ENCODE results near the gene SCN8A. TPM values are rescaled to one million over a fixed set of nuclear protein-coding genes. Genes with fewer than 3 reads are reported as not detected.
A peak's percentile ranks its signal among the peaks of the same experiment; 100 is the strongest.
"Not testable (repeated sequence)": the region's sequence is repeated elsewhere in the genome, so short reads cannot be mapped to it uniquely, and the experiment has no call there.

The SCN8A gene
- total RNA-seq, 2 donors from 2014 or later = 0.79 TPM

DNA sequence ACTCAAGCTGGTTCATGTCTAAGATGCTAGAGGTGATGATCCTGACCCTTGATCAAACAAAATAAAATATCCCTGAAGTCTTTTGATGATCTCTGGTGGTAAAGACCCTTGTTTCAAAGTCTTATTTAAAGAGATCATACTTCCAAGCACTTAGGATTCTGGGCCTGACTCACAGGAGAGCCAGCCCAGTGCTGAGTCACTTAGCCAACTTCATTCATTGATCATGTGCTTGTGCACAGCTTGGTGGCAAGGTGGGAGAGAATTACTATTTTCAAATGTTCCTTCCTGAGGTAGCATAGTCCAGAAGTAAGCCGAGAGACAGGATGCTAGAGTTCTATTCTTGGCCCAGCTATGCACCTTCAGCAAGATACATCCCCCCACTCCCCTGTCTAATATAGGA is 40.6 kb downstream of the SCN8A start:
- no peak for DNase-seq
- H3K9me3 Mint-ChIP-seq = no peaks in the 10 kb centered on the region
- ATAC-seq (replicated peaks in 1 of 2) = no peak
- no peak overlapping the region for H3K27ac Mint-ChIP-seq
- H3K27me3 Mint-ChIP-seq (ENCODE audit: low read depth) = peaks cover 9% of the 10 kb centered on the region
- no peaks in the 10 kb centered on the region for H3K36me3 Mint-ChIP-seq (ENCODE audit: insufficient read depth in 2 of 2)
- H3K4me3 Mint-ChIP-seq = no peak overlapping the region
- H3K4me1 Mint-ChIP-seq (ENCODE audit: low read depth) = no peaks in the 10 kb centered on the region

DNA sequence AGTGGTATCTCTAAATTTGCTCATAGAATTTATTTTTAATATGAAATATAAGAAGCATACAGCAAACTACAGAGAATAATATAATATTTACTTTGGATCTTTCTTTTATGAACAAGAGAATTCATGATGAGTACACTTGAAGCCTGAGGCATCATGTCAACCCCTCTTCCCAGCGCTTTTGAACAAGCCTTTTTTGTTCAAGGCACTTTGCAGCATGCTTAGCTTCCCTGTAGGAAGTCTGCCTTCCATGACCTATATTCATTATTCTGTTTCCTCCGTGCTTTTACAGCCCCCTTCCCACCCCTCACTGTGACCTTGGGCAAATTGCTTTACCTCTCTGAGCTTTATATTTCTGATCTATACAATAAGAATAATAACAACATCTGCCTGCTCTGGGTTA is 41.6 kb downstream of the SCN8A start:
- Mint-ChIP-seq H3K36me3 (ENCODE audit: insufficient read depth in 2 of 2) (peaks cover 2 to 4% of the 10 kb centered on the region in 2 donors), H3K27ac (no peak overlapping the region), H3K27me3 (ENCODE audit: low read depth) (peaks cover 9% of the 10 kb centered on the region), H3K4me1 (ENCODE audit: low read depth) (no peaks in the 10 kb centered on the region), H3K9me3 (peaks cover 0 to 3% of the 10 kb centered on the region in 2 donors), H3K4me3 (no peak overlapping the region)
- DNase-seq (no peak), ATAC-seq (replicated peaks in 1 of 2) (no peak)

- H3K4me3 Mint-ChIP-seq = no peak overlapping the region
- H3K9me3 Mint-ChIP-seq = peaks cover 1 to 5% of the 10 kb centered on the region in 2 donors
- H3K27me3 Mint-ChIP-seq (ENCODE audit: low read depth) = no peaks in the 10 kb centered on the region
- no peak for DNase-seq
- ATAC-seq (replicated peaks in 1 of 2) = no peak
- H3K36me3 Mint-ChIP-seq (ENCODE audit: insufficient read depth in 2 of 2) = peaks cover 2 to 7% of the 10 kb centered on the region in 2 donors
- no peaks in the 10 kb centered on the region for H3K4me1 Mint-ChIP-seq (ENCODE audit: low read depth)
- no peak overlapping the region for H3K27ac Mint-ChIP-seq
Observed at GRCh38 chr12:51635346-51635745, 44.3 kb downstream of the SCN8A start.

DNA sequence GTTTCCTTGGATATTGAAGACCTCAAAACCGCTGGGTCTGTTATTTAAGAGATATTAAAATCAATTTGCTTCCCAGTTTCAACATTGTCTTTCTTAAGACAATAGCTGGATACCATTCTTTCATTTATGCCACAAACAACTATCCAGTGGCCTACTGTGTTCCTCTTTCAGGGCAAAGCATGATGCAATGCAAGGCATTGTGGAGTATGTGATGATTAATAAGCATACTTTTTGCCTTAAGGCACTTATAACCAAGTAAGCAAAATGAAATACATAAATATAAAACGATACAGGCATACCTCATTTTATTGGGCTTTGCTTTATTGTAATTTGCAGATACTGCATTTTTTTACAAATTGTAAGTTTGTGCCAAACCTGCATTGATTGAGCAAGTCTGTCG is 45.5 kb downstream of the SCN8A start:
- Mint-ChIP-seq H3K9me3 (peaks cover 1 to 5% of the 10 kb centered on the region in 2 donors), H3K4me3 (no peak overlapping the region), H3K4me1 (ENCODE audit: low read depth) (no peaks in the 10 kb centered on the region), H3K36me3 (ENCODE audit: insufficient read depth in 2 of 2) (peaks cover 2 to 7% of the 10 kb centered on the region in 2 donors), H3K27me3 (ENCODE audit: low read depth) (no peaks in the 10 kb centered on the region), H3K27ac (no peak overlapping the region)
- DNase-seq (no peak), ATAC-seq (replicated peaks in 1 of 2) (no peak)

DNA sequence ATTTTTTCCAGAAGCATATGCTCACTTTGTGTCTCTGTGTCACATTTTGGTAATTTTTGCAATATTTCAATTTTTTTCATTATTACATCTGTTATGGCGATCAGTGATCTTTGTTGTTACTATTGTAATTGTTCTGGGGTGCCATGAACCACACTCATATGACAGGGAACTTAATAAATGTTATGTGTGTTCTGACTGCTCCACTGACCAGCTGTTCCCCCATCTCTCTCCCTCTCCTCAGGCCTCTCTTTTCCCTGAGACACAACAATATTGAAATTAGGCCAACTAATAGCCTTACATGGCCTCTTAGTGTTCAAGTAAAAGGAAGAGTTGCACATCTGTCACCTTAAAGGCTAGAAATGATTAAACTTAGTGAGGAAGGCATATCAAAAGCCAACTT is 46.0 kb downstream of the SCN8A start:
- DNase-seq = no peak
- no peak overlapping the region for H3K4me3 Mint-ChIP-seq
- H3K4me1 Mint-ChIP-seq (ENCODE audit: low read depth) = no peaks in the 10 kb centered on the region
- H3K36me3 Mint-ChIP-seq (ENCODE audit: insufficient read depth in 2 of 2) = peaks cover 2 to 7% of the 10 kb centered on the region in 2 donors
- H3K27ac Mint-ChIP-seq = no peak overlapping the region
- no peak for ATAC-seq (replicated peaks in 1 of 2)
- H3K27me3 Mint-ChIP-seq (ENCODE audit: low read depth) = no peaks in the 10 kb centered on the region
- peaks cover 1 to 5% of the 10 kb centered on the region in 2 donors for H3K9me3 Mint-ChIP-seq

GRCh38 chr12:51639361-51639760 is 48.3 kb downstream of the SCN8A start:
- no peaks in the 10 kb centered on the region for H3K27me3 Mint-ChIP-seq (ENCODE audit: low read depth)
- H3K9me3 Mint-ChIP-seq = peaks cover 1 to 5% of the 10 kb centered on the region in 2 donors
- ATAC-seq (replicated peaks in 1 of 2) (no peak), DNase-seq (peak in 1 of 2 donors; percentile 4)
- no peak overlapping the region for H3K27ac Mint-ChIP-seq
- H3K4me1 Mint-ChIP-seq (ENCODE audit: low read depth) = no peaks in the 10 kb centered on the region
- no peak overlapping the region for H3K4me3 Mint-ChIP-seq
- peaks cover 2 to 7% of the 10 kb centered on the region in 2 donors for H3K36me3 Mint-ChIP-seq (ENCODE audit: insufficient read depth in 2 of 2)

DNA sequence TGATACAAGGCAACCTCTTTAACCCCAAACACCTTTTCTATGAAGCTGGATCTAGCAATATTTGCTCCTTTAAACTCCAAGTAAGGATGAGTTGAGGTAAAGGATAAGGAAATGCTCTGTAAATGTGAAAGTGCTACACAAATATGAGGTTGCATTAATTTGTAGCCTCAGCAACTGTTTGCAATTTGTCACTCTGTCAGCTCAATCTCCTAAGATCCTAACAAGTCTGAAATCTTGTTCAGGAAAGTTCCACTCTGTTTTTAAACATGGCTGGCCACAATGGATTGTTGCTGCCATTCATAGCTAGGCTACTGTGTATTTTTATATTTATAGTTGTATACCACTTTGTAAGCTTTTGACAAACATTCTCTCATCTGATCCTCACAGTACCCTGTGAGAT is 51.3 kb downstream of the SCN8A start:
- H3K36me3 Mint-ChIP-seq (ENCODE audit: insufficient read depth in 2 of 2) = peaks cover 2 to 5% of the 10 kb centered on the region in 2 donors

DNA sequence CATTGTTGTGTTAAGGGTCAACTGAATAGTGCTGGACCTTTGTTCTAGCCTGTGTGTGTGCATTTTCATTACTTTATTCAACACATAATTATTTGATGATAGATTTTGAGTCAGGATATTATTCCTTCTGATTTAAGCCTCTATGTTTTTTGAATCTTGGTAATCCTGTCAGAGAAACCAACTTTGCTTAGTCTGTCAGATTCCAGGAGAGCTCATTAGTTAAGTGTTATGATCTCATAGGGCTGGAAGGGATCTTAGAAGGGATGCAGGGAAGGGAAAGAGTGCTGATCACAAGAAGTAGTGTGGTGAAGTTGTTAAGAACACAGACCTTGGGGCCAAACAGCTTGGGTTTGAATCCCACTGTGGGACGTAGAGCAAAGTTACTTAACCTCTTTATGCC is 52.9 kb downstream of the SCN8A start:
- Mint-ChIP-seq H3K27ac (no peak overlapping the region), H3K4me1 (ENCODE audit: low read depth) (no peaks in the 10 kb centered on the region), H3K9me3 (peaks cover 0 to 1% of the 10 kb centered on the region in 2 donors), H3K36me3 (ENCODE audit: insufficient read depth in 2 of 2) (peaks cover 0 to 1% of the 10 kb centered on the region in 2 donors), H3K27me3 (ENCODE audit: low read depth) (peaks cover 10% of the 10 kb centered on the region), H3K4me3 (no peak overlapping the region)
- ATAC-seq (replicated peaks in 1 of 2) (no peak), DNase-seq (no peak)

More for the DNA sequence above, 51.3 kb downstream of the SCN8A start:
- Mint-ChIP-seq H3K27ac (no peak overlapping the region), H3K4me3 (no peak overlapping the region), H3K9me3 (peaks cover 1 to 5% of the 10 kb centered on the region in 2 donors), H3K4me1 (ENCODE audit: low read depth) (no peaks in the 10 kb centered on the region), H3K27me3 (ENCODE audit: low read depth) (peaks cover 8% of the 10 kb centered on the region)
- ATAC-seq (replicated peaks in 1 of 2) = no peak
- DNase-seq = no peak

- H3K36me3 Mint-ChIP-seq (ENCODE audit: insufficient read depth in 2 of 2); H3K4me1 Mint-ChIP-seq (ENCODE audit: low read depth); ATAC-seq (replicated peaks in 1 of 2); H3K4me3 Mint-ChIP-seq; DNase-seq; H3K27me3 Mint-ChIP-seq (ENCODE audit: low read depth); H3K27ac Mint-ChIP-seq; H3K9me3 Mint-ChIP-seq: not testable (repeated sequence)
Observed at GRCh38 chr12:51644691-51645090, 53.7 kb downstream of the SCN8A start.

DNA sequence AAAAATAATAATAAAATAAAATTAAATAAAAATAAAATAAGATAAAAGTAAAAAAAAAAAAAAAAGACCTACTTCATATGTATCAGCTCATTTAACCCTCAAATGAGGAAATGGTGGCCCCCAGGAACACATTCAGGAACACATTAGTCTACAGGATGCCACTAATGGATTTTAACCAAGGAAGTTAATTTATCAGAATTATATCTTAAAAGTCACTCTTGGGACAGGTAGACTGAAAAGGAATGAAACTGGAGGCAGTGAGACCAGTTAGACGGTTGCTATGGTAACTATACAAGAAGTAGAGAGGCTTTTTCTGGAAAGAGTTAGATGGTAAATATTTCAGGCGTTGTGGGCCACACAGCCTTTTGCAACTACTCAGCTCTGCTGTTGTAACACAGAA is 54.9 kb downstream of the SCN8A start:
- peaks cover 0 to 1% of the 10 kb centered on the region in 2 donors for H3K36me3 Mint-ChIP-seq (ENCODE audit: insufficient read depth in 2 of 2)
- no peaks in the 10 kb centered on the region for H3K4me1 Mint-ChIP-seq (ENCODE audit: low read depth)
- no peak for ATAC-seq (replicated peaks in 1 of 2)

DNA sequence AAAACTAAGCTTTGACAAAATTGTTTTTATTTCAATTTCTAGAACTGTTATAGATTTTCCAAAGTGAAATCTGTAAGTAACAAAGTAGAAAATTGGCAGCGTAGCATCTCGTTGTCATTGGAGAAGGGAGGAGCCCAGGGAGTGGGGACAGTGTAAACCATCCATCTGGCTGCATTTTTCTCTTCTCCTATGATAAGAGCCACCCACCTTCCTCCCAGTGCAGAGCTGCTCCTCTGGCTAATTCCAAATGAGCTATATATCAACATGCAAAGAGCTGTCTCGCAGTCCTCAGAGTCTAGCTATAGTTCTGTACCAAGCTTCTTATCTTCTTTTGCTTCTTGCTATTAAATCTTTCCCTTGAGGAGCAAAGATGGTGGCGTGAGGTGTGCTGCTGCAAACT is 56.6 kb downstream of the SCN8A start:
- no peak for DNase-seq
- no peak for ATAC-seq (replicated peaks in 1 of 2)
- Mint-ChIP-seq H3K9me3 (peaks cover 0 to 1% of the 10 kb centered on the region in 2 donors), H3K36me3 (ENCODE audit: insufficient read depth in 2 of 2) (peaks cover 0 to 1% of the 10 kb centered on the region in 2 donors), H3K27ac (no peak overlapping the region), H3K4me1 (ENCODE audit: low read depth) (no peaks in the 10 kb centered on the region), H3K27me3 (ENCODE audit: low read depth) (peaks cover 15% of the 10 kb centered on the region), H3K4me3 (no peak overlapping the region)

More for the DNA sequence above, 54.9 kb downstream of the SCN8A start:
- H3K4me3 Mint-ChIP-seq = no peak overlapping the region
- no peak for DNase-seq
- peaks cover 10% of the 10 kb centered on the region for H3K27me3 Mint-ChIP-seq (ENCODE audit: low read depth)
- no peak overlapping the region for H3K27ac Mint-ChIP-seq
- H3K9me3 Mint-ChIP-seq = peaks cover 0 to 1% of the 10 kb centered on the region in 2 donors

GRCh38 chr12:51653431-51653830 is 62.4 kb downstream of the SCN8A start:
- H3K9me3 Mint-ChIP-seq = no peaks in the 10 kb centered on the region
- H3K27ac Mint-ChIP-seq = no peak overlapping the region
- H3K27me3 Mint-ChIP-seq (ENCODE audit: low read depth) = peaks cover 34% of the 10 kb centered on the region
- H3K4me1 Mint-ChIP-seq (ENCODE audit: low read depth) = no peaks in the 10 kb centered on the region
- H3K4me3 Mint-ChIP-seq = no peak overlapping the region
- DNase-seq = no peak
- no peaks in the 10 kb centered on the region for H3K36me3 Mint-ChIP-seq (ENCODE audit: insufficient read depth in 2 of 2)
- no peak for ATAC-seq (replicated peaks in 1 of 2)

DNA sequence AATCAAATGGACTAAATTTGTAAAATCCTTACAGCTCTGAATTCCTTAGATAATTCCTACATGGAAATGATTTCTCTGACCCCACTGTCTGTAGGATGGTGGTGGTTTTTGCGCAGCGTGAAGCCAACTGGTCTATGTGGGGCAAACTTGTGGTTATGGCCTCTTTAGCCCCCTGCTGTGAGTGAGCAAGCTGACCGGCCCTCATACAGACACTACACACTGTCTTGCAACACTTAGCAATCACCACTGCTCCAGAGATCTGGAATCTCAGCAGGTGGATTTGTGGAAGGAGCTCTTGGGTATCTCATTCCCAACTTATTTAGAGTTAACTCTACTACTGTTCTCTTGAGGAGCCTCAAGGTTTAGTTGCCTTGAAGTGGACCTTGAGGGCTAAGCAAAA is 70.2 kb downstream of the SCN8A start:
- no peak for ATAC-seq (replicated peaks in 1 of 2)
- H3K9me3 Mint-ChIP-seq = no peaks in the 10 kb centered on the region
- no peaks in the 10 kb centered on the region for H3K4me1 Mint-ChIP-seq (ENCODE audit: low read depth)
- H3K36me3 Mint-ChIP-seq (ENCODE audit: insufficient read depth in 2 of 2) = no peaks in the 10 kb centered on the region
- no peak overlapping the region for H3K4me3 Mint-ChIP-seq
- no peak for DNase-seq
- peaks cover 17% of the 10 kb centered on the region for H3K27me3 Mint-ChIP-seq (ENCODE audit: low read depth)
- H3K27ac Mint-ChIP-seq = no peak overlapping the region

DNA sequence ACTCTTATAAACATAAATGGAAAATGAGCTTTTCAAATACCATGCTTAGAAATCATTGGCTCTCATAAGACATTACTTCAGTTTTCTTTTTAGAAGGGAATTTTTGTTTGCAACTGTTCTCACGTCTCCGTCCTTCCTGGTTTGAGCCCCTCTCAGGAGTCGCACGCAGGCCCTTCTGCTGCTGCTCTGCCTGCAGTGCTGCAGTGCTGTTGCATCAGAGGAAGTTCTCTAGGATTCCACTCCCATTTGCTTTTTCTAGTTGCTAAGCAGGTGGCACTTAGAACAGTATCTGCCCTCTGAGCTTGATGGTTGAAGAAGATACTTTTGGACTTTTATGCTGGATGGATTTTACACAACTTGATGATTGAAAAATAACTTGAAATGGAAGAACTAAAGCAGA is 70.8 kb downstream of the SCN8A start:
- no peaks in the 10 kb centered on the region for H3K9me3 Mint-ChIP-seq
- H3K36me3 Mint-ChIP-seq (ENCODE audit: insufficient read depth in 2 of 2) = no peaks in the 10 kb centered on the region
- H3K4me1 Mint-ChIP-seq (ENCODE audit: low read depth) = no peaks in the 10 kb centered on the region
- ATAC-seq (replicated peaks in 1 of 2) (no peak), DNase-seq (no peak)
- no peak overlapping the region for H3K4me3 Mint-ChIP-seq
- no peak overlapping the region for H3K27ac Mint-ChIP-seq
- peaks cover 11% of the 10 kb centered on the region for H3K27me3 Mint-ChIP-seq (ENCODE audit: low read depth)
